ENCODE data around the gene TMEM238L.
A peak's percentile ranks its signal among the peaks of the same experiment; 100 is the strongest.
"Not testable (repeated sequence)": the region's sequence is repeated elsewhere in the genome, so short reads cannot be mapped to it uniquely, and the experiment has no call there.

TMEM238L gene, protein sequence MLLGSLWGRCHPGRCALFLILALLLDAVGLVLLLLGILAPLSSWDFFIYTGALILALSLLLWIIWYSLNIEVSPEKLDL

DNA sequence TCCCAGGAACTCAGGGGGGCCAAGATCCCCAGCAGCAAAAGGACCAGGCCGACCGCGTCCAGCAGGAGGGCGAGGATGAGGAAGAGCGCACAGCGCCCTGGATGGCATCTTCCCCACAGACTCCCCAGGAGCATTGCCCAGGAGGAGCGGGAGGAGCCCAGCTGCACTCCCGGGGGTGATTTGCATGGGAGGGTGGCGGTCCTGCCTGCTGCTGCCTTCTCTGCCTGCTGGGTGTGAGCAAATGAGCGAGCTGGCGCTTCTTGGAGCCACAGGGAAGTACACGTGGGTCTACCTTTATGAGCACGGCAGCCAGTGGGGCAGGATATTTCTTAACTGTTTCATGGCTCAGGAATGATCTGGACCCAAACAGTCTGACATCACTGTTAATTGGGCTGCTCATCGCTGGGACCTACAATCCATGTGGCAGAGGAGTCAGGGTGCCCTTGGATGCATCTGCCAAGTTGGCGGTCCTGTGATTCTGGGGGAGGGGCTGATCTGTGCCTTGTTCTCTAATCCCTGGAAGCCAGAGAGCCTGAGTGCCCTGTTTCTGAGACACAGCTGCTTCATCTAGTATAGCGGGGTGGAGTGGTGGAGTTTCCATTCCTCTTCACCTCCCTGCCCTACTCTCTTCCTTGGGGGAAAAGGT lies at the start of gene TMEM238L:
TMEM238L (minus strand) TSS at position 270 of the 646 bp plus-strand sequence; CDS start at position 134, 136 bp downstream.
- no peak for DNase-seq

- DNase-seq = not testable (repeated sequence)
Observed at GRCh38 chr17:10846636-10847035, 42.7 kb upstream of the TMEM238L start.

GRCh38 chr17:10845388-10845751 lies 41.5 kb upstream of the TMEM238L start:
- no peak for DNase-seq

GRCh38 chr17:10844621-10845387 lies 40.9 kb upstream of the TMEM238L start:
- peak; percentile 68 for DNase-seq

DNA sequence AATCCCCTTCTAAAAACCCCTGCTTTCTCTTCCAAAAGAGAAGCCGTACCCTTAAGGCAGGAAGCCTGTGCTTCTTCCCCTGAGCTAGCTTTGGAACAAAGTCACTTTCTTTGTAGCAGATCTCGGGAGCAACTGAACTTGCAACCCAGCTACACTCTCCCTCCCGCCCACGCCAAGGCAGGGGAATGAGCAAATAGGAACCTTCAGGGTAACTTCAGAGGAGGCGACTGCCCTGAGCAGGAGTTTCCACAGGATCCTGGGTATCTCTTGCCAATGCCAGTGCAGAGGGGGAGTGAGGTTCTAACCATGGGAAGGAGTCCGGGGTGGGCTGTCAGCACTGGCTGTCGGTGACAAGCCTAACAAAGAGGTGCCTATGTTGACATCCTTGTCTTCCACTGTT lies 39.9 kb upstream of the TMEM238L start:
- DNase-seq = no peak

DNA sequence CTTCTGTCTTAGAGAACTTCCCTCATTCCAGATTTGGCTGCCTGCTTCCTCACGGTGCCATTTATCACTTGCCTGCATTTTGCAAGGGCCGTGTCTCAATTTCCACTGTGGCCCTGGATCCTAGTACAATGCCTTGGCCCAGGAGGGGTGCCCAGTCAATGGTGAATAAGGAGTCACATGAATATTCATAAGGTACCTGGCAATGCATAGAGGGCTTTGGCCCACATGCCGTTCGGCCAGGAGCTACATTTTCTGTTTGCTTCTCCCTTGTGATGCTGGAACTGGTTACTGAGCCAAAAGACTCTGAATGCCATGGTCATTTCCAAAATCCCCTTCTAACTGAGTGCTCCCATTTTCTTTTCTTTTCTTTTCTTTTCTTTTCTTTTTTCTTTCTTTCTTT lies 38.8 kb upstream of the TMEM238L start:
- no peak for DNase-seq

DNA sequence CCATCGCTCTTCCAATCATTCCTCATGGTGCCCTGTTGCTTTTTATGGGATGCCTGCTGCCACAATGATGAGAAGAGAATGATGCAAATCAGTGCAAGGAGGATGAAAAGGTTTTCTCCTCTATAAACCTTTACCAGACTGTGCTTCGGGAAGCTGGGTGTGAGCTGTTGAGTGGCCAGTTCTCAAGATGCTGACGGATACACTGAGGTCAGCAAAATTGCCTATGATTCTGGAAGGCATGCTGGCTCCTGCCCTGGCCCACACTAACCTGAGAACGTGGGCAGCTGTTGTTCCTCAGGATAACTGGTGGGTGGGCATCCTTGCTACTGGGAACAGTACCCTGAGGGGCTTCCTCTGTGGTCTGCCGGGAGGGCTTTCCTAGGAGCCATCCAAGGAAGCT lies 34.8 kb upstream of the TMEM238L start:
- DNase-seq = no peak

DNA sequence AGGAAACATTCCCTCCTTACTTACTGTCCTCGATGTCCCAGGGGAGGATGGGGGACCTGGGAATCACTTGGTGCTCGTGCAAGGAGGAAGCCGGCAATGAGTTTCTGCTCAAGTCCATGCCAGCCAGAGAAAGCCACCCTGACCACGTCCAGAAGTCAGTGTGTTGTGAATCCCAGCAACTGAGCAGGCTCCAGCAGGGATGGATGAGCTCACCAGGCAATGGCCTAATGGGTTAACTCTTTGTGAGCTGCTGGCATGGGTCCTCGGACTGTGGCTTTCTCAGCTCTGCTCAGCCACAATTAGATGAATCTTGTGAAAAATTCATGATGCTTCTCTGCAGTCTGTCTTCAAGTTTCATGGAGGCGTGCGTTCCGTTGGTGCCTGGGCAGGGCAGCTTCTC lies 34.0 kb upstream of the TMEM238L start, which contains the start of gene PIRT:
PIRT (minus strand) TSS at position 167 of the 400 bp plus-strand sequence. CDS start 12,442 bp downstream, outside the sequence.
- no peak for DNase-seq

GRCh38 chr17:10836966-10837590 lies 33.2 kb upstream of the TMEM238L start:
- DNase-seq = no peak

DNA sequence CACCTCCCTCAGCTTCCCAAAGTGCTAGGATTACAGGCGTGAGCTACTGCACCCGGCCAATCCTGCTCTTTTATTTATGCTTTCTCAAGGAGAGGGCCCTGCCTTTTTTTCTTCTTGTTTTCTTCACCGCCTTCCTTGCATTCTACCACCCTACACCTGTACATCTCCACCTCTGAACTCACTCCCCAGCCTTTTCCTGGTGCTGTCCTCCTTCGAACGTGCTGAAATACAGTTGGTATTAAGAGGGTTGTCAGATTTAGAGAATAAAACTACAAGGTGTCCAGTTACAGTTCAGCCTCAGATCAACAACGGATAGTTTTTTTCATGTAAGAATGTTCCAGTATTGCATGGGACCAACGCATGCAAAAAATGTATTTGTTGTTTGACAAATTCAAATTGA lies 32.2 kb upstream of the TMEM238L start:
- DNase-seq = no peak

GRCh38 chr17:10831696-10832095 lies 27.8 kb upstream of the TMEM238L start:
- no peak for DNase-seq

DNA sequence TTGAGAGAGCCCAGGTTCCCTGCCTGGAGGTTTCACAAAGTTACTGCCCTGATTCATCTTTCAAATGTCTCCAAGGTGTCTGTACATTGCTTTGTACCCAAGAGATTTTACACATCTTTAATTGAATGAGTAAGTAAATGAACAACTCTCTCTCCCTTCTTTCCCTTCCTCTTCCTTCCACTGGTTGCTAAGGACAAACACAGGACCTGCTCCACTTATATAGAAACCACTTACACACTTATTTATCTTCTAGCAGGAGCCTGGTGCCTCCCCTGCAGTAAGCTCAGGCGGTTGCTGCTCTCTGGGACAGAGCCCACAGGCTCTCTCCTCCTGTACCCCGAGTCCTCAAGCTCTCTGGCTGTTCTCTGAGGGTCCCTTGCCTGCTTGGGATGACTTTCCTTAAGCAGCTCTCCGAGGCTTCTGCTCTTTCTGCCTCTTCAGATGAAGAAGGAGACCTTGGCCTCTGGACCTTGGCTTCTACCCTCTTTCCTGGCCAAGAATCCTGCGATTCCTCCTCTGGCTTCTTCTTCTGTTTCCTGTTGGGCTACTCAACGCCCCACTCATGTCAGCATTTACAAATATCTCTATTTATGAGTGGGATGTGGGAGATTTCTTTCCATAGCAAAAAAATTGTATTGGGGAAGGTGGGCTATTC lies 24.1 kb upstream of the TMEM238L start:
- DNase-seq = no peak

DNA sequence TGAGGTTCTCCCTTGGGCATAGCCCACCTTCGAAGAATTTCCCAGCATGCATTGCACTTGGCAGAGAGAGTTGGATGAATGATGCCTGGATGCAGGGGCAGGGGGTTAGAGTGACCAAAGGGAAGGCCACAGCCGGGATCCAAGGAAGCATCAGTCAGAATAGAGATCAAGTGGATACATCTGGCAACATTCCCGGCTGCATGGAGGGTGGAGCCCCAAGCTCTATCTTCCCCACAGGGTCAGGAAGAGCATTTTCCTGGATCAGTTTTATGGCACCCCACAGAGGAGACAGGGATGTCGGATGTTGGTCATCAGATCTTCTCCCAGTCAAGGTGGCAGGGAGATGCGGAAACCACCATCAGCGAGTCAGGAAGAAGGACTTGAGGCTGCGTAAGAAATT lies 21.0 kb upstream of the TMEM238L start:
- DNase-seq = no peak

DNA sequence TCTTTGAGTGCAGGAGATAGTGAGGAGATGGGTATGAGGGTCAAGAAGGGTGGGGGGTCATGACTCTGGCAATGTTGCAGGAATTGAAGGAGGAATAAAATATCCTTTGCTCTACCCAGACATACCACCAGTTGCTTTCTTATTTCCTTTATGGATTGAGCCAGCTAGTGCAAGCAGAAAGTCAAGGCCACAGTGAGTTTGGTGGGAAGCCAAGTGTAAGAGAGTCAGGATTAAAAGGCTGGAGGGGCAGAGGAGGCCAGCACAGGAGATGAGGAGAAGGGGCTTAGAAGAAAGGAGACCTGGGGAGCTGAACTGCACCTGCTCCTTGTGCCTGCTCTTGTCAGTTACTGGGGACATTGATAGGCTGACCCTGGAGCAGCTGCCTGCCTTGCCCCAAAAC lies 17.9 kb upstream of the TMEM238L start:
- DNase-seq = no peak

GRCh38 chr17:10821054-10821453 lies 17.2 kb upstream of the TMEM238L start:
- DNase-seq = no peak

- DNase-seq = no peak
Observed at GRCh38 chr17:10815319-10815718, 11.4 kb upstream of the TMEM238L start.

- no peak for DNase-seq
Observed at GRCh38 chr17:10814075-10814474, 10.2 kb upstream of the TMEM238L start.

DNA sequence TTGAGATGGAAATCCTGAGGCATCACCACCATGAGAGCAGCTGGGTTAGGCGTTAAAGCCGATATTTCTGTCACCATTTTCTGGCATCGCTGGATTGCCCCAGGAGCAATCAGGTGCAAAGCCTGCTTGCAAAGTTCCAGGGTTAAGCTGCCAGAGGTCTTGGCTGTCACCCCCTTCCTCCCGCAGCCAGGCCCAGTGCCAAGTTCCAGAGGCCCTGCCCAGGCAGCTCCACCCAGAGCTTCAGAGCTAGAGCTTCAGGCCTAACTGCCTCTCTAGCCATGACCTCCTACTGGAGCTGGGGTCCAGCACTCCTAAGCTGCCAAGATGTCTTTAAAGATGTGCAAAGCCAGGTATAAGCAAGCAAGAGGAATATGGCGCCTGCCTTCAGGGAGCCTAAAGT lies 8.8 kb upstream of the TMEM238L start:
- DNase-seq = no peak

DNA sequence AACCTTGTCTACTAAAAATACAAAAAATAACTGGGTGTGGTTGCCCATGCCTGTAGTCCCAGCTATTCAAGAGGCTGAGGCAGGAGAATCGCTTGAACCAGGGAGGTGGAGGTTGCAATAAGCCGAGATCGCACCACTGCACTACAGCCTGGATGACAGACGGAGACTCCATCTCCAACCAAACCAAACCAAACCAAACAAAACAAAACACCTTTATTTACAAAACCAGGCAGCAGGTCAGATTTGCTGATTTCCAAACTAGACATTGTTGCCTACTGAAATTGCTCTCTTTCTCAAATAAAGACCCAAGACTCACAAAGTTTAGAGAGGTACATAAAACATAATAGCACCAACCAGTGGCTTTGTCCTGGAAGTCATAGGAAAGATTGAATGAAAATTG lies 5.7 kb upstream of the TMEM238L start:
- DNase-seq = no peak

- no peak for DNase-seq
Observed at GRCh38 chr17:10807704-10808128, 3.8 kb upstream of the TMEM238L start.

GRCh38 chr17:10806545-10807262 lies 2.8 kb upstream of the TMEM238L start:
- no peak for DNase-seq

- no peak for DNase-seq
Observed at GRCh38 chr17:10805911-10806310, 2.0 kb upstream of the TMEM238L start.

GRCh38 chr17:10804546-10804945 lies 647 bp upstream of the TMEM238L start:
- no peak for DNase-seq

All from CD4-positive, alpha-beta T cell treated with Interleukin-17A for 1 hour (primary cell).